OCI-LY7 (cell line): Measurements from ENCODE around the gene ACAN.

Experiments used
- EZH2phosphoT487 ChIP-seq: fragments of 200-600 bp; sonication (generic); IDR thresholded peaks from 2 replicates; pipeline ENCODE4 v1.6.1; 2018; ENCODE audit warnings: low read depth, borderline replicate concordance, mild to moderate bottlenecking, mixed run types, antibody characterized with exemption, low read length, moderate library complexity, mixed read lengths
- TF ChIP-seq, protein P1 (sequence below): fragments of 200-600 bp; sonication (generic); conservative IDR thresholded peaks from 2 replicates; pipeline ENCODE4 v1.5.1; 2014; ENCODE audit warnings: mild to moderate bottlenecking, antibody characterized with exemption, low read length, moderate library complexity, mixed read lengths

DNA sequence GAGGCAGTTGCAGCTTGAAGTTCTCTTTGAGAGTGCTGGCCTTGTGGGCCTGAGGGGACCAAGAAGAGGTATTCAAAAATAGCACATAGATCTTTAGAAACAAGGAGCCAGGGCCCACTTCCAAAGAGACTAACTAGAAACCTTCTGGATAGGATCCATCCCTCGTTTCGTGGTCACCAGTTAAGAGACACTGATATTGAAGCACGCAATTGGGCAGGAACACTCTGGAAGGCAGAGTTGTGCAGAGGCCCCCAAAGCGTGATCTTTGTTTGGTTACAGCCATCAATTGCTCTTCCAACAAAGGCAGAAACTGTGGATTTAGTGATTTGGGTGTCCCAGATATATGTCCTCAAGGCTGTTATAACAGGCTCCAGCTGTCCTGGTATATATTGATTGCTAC is 46.7 kb upstream of the ACAN start:
- TF ChIP-seq, protein P1, sequence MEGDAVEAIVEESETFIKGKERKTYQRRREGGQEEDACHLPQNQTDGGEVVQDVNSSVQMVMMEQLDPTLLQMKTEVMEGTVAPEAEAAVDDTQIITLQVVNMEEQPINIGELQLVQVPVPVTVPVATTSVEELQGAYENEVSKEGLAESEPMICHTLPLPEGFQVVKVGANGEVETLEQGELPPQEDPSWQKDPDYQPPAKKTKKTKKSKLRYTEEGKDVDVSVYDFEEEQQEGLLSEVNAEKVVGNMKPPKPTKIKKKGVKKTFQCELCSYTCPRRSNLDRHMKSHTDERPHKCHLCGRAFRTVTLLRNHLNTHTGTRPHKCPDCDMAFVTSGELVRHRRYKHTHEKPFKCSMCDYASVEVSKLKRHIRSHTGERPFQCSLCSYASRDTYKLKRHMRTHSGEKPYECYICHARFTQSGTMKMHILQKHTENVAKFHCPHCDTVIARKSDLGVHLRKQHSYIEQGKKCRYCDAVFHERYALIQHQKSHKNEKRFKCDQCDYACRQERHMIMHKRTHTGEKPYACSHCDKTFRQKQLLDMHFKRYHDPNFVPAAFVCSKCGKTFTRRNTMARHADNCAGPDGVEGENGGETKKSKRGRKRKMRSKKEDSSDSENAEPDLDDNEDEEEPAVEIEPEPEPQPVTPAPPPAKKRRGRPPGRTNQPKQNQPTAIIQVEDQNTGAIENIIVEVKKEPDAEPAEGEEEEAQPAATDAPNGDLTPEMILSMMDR: no peak
- no peak for TF ChIP-seq EZH2phosphoT487
